ENCODE data around the gene ASIP. TPM values are rescaled to one million over a fixed set of nuclear protein-coding genes. Genes with fewer than 3 reads are reported as not detected.

ASIP gene
- total RNA-seq, 4 donors from 2014 or later = not detected

GRCh38 chr20:34271956-34272355, 30.7 kb downstream of the ASIP start:
- Histone ChIP-seq H3K9me3 (no peaks in the 10 kb centered on the region), H3K27me3 (no peaks in the 10 kb centered on the region), H3K4me1 (peaks cover 6 to 14% of the 10 kb centered on the region in 2 donors), H3K27ac (no peak overlapping the region), H3K36me3 (peaks cover 0 to 23% of the 10 kb centered on the region in 2 donors), H3K4me3 (no peak overlapping the region)
- no peak for TF ChIP-seq CTCF (IDR thresholded peaks at IDR 0.05 in 4 of 5, conservative IDR thresholded peaks at IDR 0.05 in 1 of 5)
- TF ChIP-seq POLR2A (IDR thresholded peaks at IDR 0.05) = no peak
- intact Hi-C loops (cut with DNase I; ENCODE audit: low total_unique reads) (no loop called here), in situ Hi-C loops (cut with MboI; ENCODE audit: low sequenced_read_pairs in 4 of 4) (no loop called here)
- ATAC-seq (no peak), DNase-seq (peak in 1 of 2 donors; percentile 41)

GRCh38 chr20:34274694-34275093, 33.5 kb downstream of the ASIP start:
- no peak overlapping the region for H3K4me3 ChIP-seq
- H3K4me1 ChIP-seq = peaks cover 0 to 10% of the 10 kb centered on the region in 2 donors
- intact Hi-C loops (cut with DNase I; ENCODE audit: low total_unique reads) (no loop called here), in situ Hi-C loops (cut with MboI; ENCODE audit: low sequenced_read_pairs in 4 of 4) (no loop called here)
- TF ChIP-seq CTCF (IDR thresholded peaks at IDR 0.05 in 4 of 5, conservative IDR thresholded peaks at IDR 0.05 in 1 of 5) (no peak), POLR2A (IDR thresholded peaks at IDR 0.05) (no peak)
- H3K27me3 ChIP-seq = no peaks in the 10 kb centered on the region
- DNase-seq (no peak), ATAC-seq (no peak)
- no peaks in the 10 kb centered on the region for H3K9me3 ChIP-seq
- H3K27ac ChIP-seq = no peak overlapping the region
- H3K36me3 ChIP-seq = peaks cover 5 to 37% of the 10 kb centered on the region in 2 donors

- ATAC-seq (no peak), DNase-seq (no peak)
- no peak overlapping the region for H3K4me3 ChIP-seq
- intact Hi-C loops (cut with DNase I; ENCODE audit: low total_unique reads) (no loop called here), in situ Hi-C loops (cut with MboI; ENCODE audit: low sequenced_read_pairs in 4 of 4) (no loop called here)
- H3K27ac ChIP-seq = no peak overlapping the region
- no peaks in the 10 kb centered on the region for H3K27me3 ChIP-seq
- H3K4me1 ChIP-seq = no peaks in the 10 kb centered on the region
- TF ChIP-seq POLR2A (IDR thresholded peaks at IDR 0.05) (no peak), CTCF (IDR thresholded peaks at IDR 0.05 in 4 of 5, conservative IDR thresholded peaks at IDR 0.05 in 1 of 5) (no peak)
- H3K36me3 ChIP-seq = peaks cover 5 to 85% of the 10 kb centered on the region in 2 donors
- no peaks in the 10 kb centered on the region for H3K9me3 ChIP-seq
Observed at GRCh38 chr20:34281177-34281576, 40.0 kb downstream of the ASIP start.

- TF ChIP-seq POLR2A (IDR thresholded peaks at IDR 0.05) (no peak), CTCF (IDR thresholded peaks at IDR 0.05 in 4 of 5, conservative IDR thresholded peaks at IDR 0.05 in 1 of 5) (no peak)
- Histone ChIP-seq H3K9me3 (no peaks in the 10 kb centered on the region), H3K27me3 (no peaks in the 10 kb centered on the region), H3K27ac (no peak overlapping the region), H3K4me1 (no peaks in the 10 kb centered on the region), H3K36me3 (peaks cover 5 to 83% of the 10 kb centered on the region in 2 donors), H3K4me3 (no peak overlapping the region)
- DNase-seq = no peak
- intact Hi-C loops (cut with DNase I; ENCODE audit: low total_unique reads) (no loop called here), in situ Hi-C loops (cut with MboI; ENCODE audit: low sequenced_read_pairs in 4 of 4) (no loop called here)
- no peak for ATAC-seq
Observed at GRCh38 chr20:34282041-34282440, 40.8 kb downstream of the ASIP start.

- no peak for TF ChIP-seq POLR2A (IDR thresholded peaks at IDR 0.05)
- ATAC-seq (no peak), DNase-seq (no peak)
- Histone ChIP-seq H3K4me1 (no peaks in the 10 kb centered on the region), H3K27ac (no peak overlapping the region), H3K27me3 (no peaks in the 10 kb centered on the region), H3K9me3 (no peaks in the 10 kb centered on the region), H3K4me3 (no peak overlapping the region), H3K36me3 (peaks cover 5 to 91% of the 10 kb centered on the region in 2 donors)
- intact Hi-C loops (cut with DNase I; ENCODE audit: low total_unique reads) (no loop called here), in situ Hi-C loops (cut with MboI; ENCODE audit: low sequenced_read_pairs in 4 of 4) (no loop called here)
Observed at GRCh38 chr20:34283844-34284243, 42.6 kb downstream of the ASIP start.

Measured in gastrocnemius medialis (tissue), 4 donors.